ENCODE data around the gene PRKCA. TPM values are rescaled to one million over a fixed set of nuclear protein-coding genes. Genes with fewer than 3 reads are reported as not detected.

The PRKCA gene
- polyA plus RNA-seq, 2 of the 4 experiments (the other 2 are of a cell fraction) = 28.8 to 65.0 TPM

DNA sequence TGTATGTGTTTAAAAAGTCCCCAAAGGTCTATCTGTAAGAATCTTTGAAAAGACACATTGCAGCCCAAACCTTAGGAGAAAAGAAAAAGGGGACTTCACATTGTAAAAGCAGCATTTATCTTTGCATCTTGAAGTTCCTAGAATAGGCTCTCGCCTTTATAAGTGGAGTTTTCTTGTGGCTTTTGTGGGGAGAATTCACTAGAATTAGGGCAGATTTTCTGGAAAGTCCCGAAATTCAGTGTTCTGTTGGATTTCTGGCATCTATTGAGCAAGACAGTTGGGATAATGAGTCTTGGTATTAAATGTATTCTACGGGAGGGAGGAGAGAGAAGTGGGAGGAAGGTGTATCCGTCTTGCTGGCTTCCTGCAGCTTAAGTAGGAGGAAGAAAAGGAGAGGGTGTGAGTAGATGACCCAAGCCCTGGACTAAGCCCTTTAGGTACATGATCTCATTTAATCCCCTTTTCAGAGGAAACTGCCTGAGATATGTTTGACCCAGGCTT lies 62.6 kb downstream of the PRKCA start:
- H3K9me3 ChIP-seq = no peaks in the 10 kb centered on the region
- no peak for FAIRE-seq
- H3K4me2 ChIP-seq = no peak overlapping the region
- no peak overlapping the region for H3K27ac ChIP-seq
- no peak for DNase-seq (ENCODE audit: low read depth in 1 of 2, low spot score in 1 of 2)
- TF ChIP-seq POLR2AphosphoS2 (conservative IDR thresholded peaks at IDR 0.05; ENCODE audit: low read length) (no peak), BHLHE40 (IDR thresholded peaks at IDR 0.05; ENCODE audit: low read depth, low read length) (no peak), HOXB5 (CRISPR knock-in tag; IDR thresholded peaks at IDR 0.05) (no peak), TP53 (CRISPR knock-in tag; IDR thresholded peaks at IDR 0.05) (no peak), MYC (IDR thresholded peaks at IDR 0.05; ENCODE audit: borderline replicate concordance, low read length) (no peak), FOXS1 (CRISPR knock-in tag; IDR thresholded peaks at IDR 0.05) (no peak), CBX2 (IDR thresholded peaks at IDR 0.05; ENCODE audit: borderline replicate concordance, low read depth) (no peak), MAZ (IDR thresholded peaks at IDR 0.05; ENCODE audit: borderline replicate concordance, low read depth, low read length) (no peak), CBX8 (IDR thresholded peaks at IDR 0.05) (no peak), RFX5 (IDR thresholded peaks at IDR 0.05) (no peak)
- TF ChIP-seq, protein P1, sequence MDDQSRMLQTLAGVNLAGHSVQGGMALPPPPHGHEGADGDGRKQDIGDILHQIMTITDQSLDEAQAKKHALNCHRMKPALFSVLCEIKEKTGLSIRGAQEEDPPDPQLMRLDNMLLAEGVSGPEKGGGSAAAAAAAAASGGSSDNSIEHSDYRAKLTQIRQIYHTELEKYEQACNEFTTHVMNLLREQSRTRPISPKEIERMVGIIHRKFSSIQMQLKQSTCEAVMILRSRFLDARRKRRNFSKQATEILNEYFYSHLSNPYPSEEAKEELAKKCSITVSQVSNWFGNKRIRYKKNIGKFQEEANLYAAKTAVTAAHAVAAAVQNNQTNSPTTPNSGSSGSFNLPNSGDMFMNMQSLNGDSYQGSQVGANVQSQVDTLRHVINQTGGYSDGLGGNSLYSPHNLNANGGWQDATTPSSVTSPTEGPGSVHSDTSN (IDR thresholded peaks at IDR 0.05) = no peak
- POLR2A ChIA-PET = no interaction called here
- peak in 1 of 2 experiments; percentile 24; a peak in 2 of 6 replicates for ATAC-seq
- CTCF ChIA-PET = interaction anchor here (1.1 kb wide), 1 partner anchor 10 kb away, joined by 3 read pairs; no protein-coding TSS in a partner anchor
- no peak overlapping the region for H3K4me3 ChIP-seq
- 35% methylated on average over 4 of the region's 4 CpGs for WGBS (ENCODE audit: missing lambda C conversion rate)
- peaks cover 45% of the 10 kb centered on the region for H3K4me1 ChIP-seq

DNA sequence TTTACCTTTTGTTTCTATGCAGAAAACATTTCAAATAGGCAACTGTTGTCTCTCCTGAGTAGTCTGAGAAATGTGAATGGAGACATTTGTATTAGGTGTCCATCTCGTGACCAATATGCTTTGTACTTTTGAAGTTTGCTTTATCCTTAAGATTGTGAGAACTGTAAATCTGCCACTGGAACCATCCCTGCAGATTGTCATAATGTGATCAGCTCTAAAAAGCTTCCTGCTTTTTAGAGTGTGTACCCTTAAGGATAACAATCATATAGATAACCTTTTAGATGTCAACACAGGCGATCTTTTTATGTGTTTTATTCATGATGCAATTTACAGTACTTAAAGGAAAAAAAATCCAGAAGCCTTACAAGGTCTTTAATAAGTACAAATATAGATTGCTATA lies 63.5 kb downstream of the PRKCA start:
- DNase-seq (ENCODE audit: low read depth in 1 of 2, low spot score in 1 of 2) (no peak), ATAC-seq (no peak), FAIRE-seq (no peak)
- Histone ChIP-seq H3K4me2 (no peak overlapping the region), H3K4me3 (no peak overlapping the region), H3K27ac (no peak overlapping the region), H3K4me1 (peaks cover 42% of the 10 kb centered on the region), H3K9me3 (no peaks in the 10 kb centered on the region)
- TF ChIP-seq NR3C1 (IDR thresholded peaks at IDR 0.05) (no peak), EHMT2 (IDR thresholded peaks at IDR 0.05; ENCODE audit: low read depth) (no peak), RFX5 (IDR thresholded peaks at IDR 0.05) (no peak), CHD2 (IDR thresholded peaks at IDR 0.05; ENCODE audit: low read length, partially characterized antibody) (no peak), POLR2AphosphoS2 (conservative IDR thresholded peaks at IDR 0.05; ENCODE audit: low read length) (no peak), MAFK (IDR thresholded peaks at IDR 0.05; ENCODE audit: partially characterized antibody) (no peak), ZSCAN20 (CRISPR knock-in tag; IDR thresholded peaks at IDR 0.05) (no peak), KDM1A (IDR thresholded peaks at IDR 0.05; ENCODE audit: low read depth) (no peak), SMC3 (IDR thresholded peaks at IDR 0.05) (no peak), RNF2 (IDR thresholded peaks at IDR 0.05; ENCODE audit: borderline replicate concordance, low read depth) (no peak), HEYL (CRISPR knock-in tag; IDR thresholded peaks at IDR 0.05) (no peak), FOSL2 (IDR thresholded peaks at IDR 0.05) (no peak), FOSL2 (CRISPR knock-in tag; IDR thresholded peaks at IDR 0.05) (no peak), TP53 (CRISPR knock-in tag; IDR thresholded peaks at IDR 0.05) (no peak)
- TF ChIP-seq, protein P2, sequence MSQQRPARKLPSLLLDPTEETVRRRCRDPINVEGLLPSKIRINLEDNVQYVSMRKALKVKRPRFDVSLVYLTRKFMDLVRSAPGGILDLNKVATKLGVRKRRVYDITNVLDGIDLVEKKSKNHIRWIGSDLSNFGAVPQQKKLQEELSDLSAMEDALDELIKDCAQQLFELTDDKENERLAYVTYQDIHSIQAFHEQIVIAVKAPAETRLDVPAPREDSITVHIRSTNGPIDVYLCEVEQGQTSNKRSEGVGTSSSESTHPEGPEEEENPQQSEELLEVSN (IDR thresholded peaks at IDR 0.05; ENCODE audit: borderline replicate concordance, low read depth) = no peak
- TF ChIP-seq, protein P3, sequence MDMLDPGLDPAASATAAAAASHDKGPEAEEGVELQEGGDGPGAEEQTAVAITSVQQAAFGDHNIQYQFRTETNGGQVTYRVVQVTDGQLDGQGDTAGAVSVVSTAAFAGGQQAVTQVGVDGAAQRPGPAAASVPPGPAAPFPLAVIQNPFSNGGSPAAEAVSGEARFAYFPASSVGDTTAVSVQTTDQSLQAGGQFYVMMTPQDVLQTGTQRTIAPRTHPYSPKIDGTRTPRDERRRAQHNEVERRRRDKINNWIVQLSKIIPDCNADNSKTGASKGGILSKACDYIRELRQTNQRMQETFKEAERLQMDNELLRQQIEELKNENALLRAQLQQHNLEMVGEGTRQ (IDR thresholded peaks at IDR 0.05) = no peak
- TF ChIP-seq, protein P4, sequence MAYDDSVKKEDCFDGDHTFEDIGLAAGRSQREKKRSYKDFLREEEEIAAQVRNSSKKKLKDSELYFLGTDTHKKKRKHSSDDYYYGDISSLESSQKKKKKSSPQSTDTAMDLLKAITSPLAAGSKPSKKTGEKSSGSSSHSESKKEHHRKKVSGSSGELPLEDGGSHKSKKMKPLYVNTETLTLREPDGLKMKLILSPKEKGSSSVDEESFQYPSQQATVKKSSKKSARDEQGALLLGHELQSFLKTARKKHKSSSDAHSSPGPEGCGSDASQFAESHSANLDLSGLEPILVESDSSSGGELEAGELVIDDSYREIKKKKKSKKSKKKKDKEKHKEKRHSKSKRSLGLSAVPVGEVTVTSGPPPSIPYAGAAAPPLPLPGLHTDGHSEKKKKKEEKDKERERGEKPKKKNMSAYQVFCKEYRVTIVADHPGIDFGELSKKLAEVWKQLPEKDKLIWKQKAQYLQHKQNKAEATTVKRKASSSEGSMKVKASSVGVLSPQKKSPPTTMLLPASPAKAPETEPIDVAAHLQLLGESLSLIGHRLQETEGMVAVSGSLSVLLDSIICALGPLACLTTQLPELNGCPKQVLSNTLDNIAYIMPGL (CRISPR knock-in tag; IDR thresholded peaks at IDR 0.05; ENCODE audit: borderline replicate concordance) = no peak
- ChIA-PET CTCF (interaction anchor here (1.0 to 1.6 kb wide), 3 partner anchors 10 to 110 kb away, joined by 3 to 5 read pairs (median 3); no protein-coding TSS in a partner anchor), POLR2A (no interaction called here)
- WGBS (ENCODE audit: missing lambda C conversion rate) = 57% methylated on average over 2 of the region's 2 CpGs
